CD8-positive, alpha-beta memory T cell (primary cell): ENCODE results near the gene RTN4R. TPM values are rescaled to one million over a fixed set of nuclear protein-coding genes. Genes with fewer than 3 reads are reported as not detected.
"Not testable (repeated sequence)": the region's sequence is repeated elsewhere in the genome, so short reads cannot be mapped to it uniquely, and the experiment has no call there.

Experiments
- CTCF ChIA-PET: fragments of 350-600 bp; sonication (Branson Sonifier 250); formaldehyde crosslinking; loops from one replicate; lab custom pipeline; 2021; ENCODE audit warnings: antibody characterized with exemption; lab: Charles Lee
- POLR2A ChIA-PET: fragments of 350-600 bp; sonication (Branson Sonifier 250); formaldehyde crosslinking; loops from one replicate; lab custom pipeline; 2021; ENCODE audit warnings: antibody characterized with exemption; lab: Charles Lee
- DNase-seq, 5 donors: peaks; one replicate each; pipeline versions ENCODE4 v3.0.0 to v3.0.0-alpha.2; 2020 to 2022; ENCODE audit warnings: mixed read lengths in 1 of 5
- H3K27ac ChIP-seq: one replicate; pipeline ENCODE4 v1.7.0; 2013; ENCODE audit warnings: low read depth, mild to moderate bottlenecking, low read length, moderate library complexity
- H3K27me3 ChIP-seq: 2 replicates; pipeline ENCODE4 v1.7.0; 2013; ENCODE audit warnings: low read length, mild to moderate bottlenecking; ENCODE audit not compliant: insufficient read depth, poor library complexity, severe bottlenecking
- H3K36me3 ChIP-seq: 2 replicates; pipeline ENCODE4 v1.7.0; 2013; ENCODE audit warnings: mild to moderate bottlenecking, low read length, moderate library complexity; ENCODE audit not compliant: insufficient read depth
- H3K4me1 ChIP-seq: 2 replicates; pipeline ENCODE4 v1.7.0; 2013; ENCODE audit warnings: mild to moderate bottlenecking, low read length, moderate library complexity; ENCODE audit not compliant: insufficient read depth
- H3K4me3 ChIP-seq: 2 replicates; pipeline ENCODE4 v1.7.0; 2013; ENCODE audit warnings: mild to moderate bottlenecking, low read length
- H3K9me3 ChIP-seq: 2 replicates; pipeline ENCODE4 v1.7.0; 2013; ENCODE audit warnings: mild to moderate bottlenecking, low read length
- H3K27ac Mint-ChIP-seq, 8 donors: one replicate each; pipeline ENCODE4 v1.8.0; 2020 to 2021; ENCODE audit warnings: mixed read lengths in 8 of 8, mild to moderate bottlenecking in 6 of 8, inconsistent platforms in 3 of 8, moderate library complexity in 3 of 8
- H3K27me3 Mint-ChIP-seq, 2 donors: one replicate each; pipeline ENCODE4 v1.8.0; 2020 to 2021; ENCODE audit warnings: mixed read lengths in 2 of 2, mild to moderate bottlenecking in 1 of 2, moderate library complexity in 1 of 2
- H3K36me3 Mint-ChIP-seq, 3 donors: one replicate each; pipeline ENCODE4 v1.8.0; 2020 to 2021; ENCODE audit warnings: mixed read lengths in 3 of 3, inconsistent platforms in 1 of 3, mild to moderate bottlenecking in 1 of 3
- H3K4me1 Mint-ChIP-seq, 3 donors: one replicate each; pipeline ENCODE4 v1.8.0; 2020 to 2021; ENCODE audit warnings: mixed read lengths in 3 of 3, inconsistent platforms in 1 of 3, mild to moderate bottlenecking in 1 of 3
- H3K4me3 Mint-ChIP-seq, 7 donors: one replicate each; pipeline ENCODE4 v1.8.0; 2020 to 2021; ENCODE audit warnings: mixed read lengths in 7 of 7, mild to moderate bottlenecking in 6 of 7, moderate library complexity in 4 of 7, inconsistent platforms in 2 of 7
- H3K9me3 Mint-ChIP-seq, 5 donors: one replicate each; pipeline ENCODE4 v1.8.0; 2020 to 2022; ENCODE audit warnings: mixed read lengths in 5 of 5, mild to moderate bottlenecking in 3 of 5, moderate library complexity in 2 of 5, inconsistent platforms in 1 of 5
- polyA plus RNA-seq: library from polyadenylated mRNA; unstranded; fragments of 300-500 nt; fragmentation: Illumina TruSeq; gene quantifications from one replicate; pipeline ENCODE4 v1.2.3, GENCODE V29; 2021
- total RNA-seq, 2 experiments: library from RNA; stranded (reverse); gene quantifications; one replicate each; pipeline ENCODE4 v1.2.3, GENCODE V29; 2021

Gene RTN4R
- total and polyA plus RNA-seq, 3 experiments from 2014 or later = 1.8 to 6.0 (median 2.7) TPM

- H3K9me3 Mint-ChIP-seq, H3K4me1 Mint-ChIP-seq, H3K4me3 ChIP-seq, H3K9me3 ChIP-seq, H3K27ac ChIP-seq, H3K27me3 Mint-ChIP-seq, H3K36me3 Mint-ChIP-seq, H3K27me3 ChIP-seq, H3K36me3 ChIP-seq, CTCF ChIA-PET, H3K4me1 ChIP-seq: not testable (repeated sequence)
- Mint-ChIP-seq H3K4me3 (peak overlapping the region in 4 of 7 donors; percentile 8 to 74 (median 46)), H3K27ac (peak overlapping the region in 1 of 8 donors; percentile 27)
- POLR2A ChIA-PET = interaction anchor here (0.6 kb wide), 1 partner anchor 11 kb away, joined by 3 read pairs; no protein-coding TSS in a partner anchor
- DNase-seq = peak in 1 of 5 donors; percentile 42
Observed at GRCh38 chr22:20306646-20307447, 38.7 kb upstream of the RTN4R start.

GRCh38 chr22:20305894-20306645 lies 38.0 kb upstream of the RTN4R start:
- Mint-ChIP-seq H3K9me3 (no peaks in the 10 kb centered on the region), H3K27ac (peak overlapping the region in 1 of 8 donors; percentile 12), H3K36me3 (no peaks in the 10 kb centered on the region), H3K4me1 (peaks cover 0 to 3% (median 0%) of the 10 kb centered on the region in 3 donors), H3K27me3 (peaks cover 1 to 4% of the 10 kb centered on the region in 2 donors), H3K4me3 (no peak overlapping the region)
- Histone ChIP-seq H3K36me3 (no peaks in the 10 kb centered on the region), H3K27ac (no peak overlapping the region), H3K4me3 (no peak overlapping the region), H3K27me3 (no peaks in the 10 kb centered on the region), H3K9me3 (no peaks in the 10 kb centered on the region), H3K4me1 (no peaks in the 10 kb centered on the region)
- ChIA-PET CTCF (no interaction called here), POLR2A (no interaction called here)
- DNase-seq = peak in 1 of 5 donors; percentile 39

DNA sequence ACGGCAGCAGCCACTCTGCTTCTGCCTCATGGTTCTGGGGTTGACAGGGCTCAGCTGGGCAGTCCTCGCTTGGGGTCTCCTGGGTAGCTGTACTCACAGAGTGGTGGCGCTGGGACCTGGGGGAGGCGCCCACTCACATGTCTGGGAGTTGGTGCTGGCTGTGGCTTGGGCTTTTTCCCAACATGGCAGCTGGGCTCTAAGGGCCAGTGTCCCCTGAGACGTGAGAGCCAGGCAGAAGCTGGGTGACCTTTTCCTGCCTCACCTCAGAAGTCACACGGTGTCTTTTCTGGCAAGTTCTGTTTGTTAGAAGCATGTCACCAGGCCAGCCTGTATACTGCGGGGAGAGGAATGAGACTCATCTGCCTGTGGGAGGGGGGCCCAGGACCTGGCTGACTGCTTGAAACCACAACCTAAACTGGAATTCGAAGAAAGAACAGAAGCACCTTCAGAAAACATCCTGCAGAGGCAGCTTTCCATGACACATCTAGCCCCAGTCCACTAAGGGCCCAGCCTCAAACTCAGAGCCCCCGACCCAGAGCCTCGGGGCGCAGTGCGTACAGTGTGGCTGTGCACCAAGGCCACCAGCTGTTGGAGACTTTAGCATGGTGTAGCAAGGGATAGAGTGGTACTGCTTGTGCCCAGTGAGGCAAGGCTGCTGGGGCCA lies 37.2 kb upstream of the RTN4R start:
- POLR2A ChIA-PET, H3K36me3 Mint-ChIP-seq, DNase-seq, CTCF ChIA-PET, H3K4me1 Mint-ChIP-seq, H3K9me3 Mint-ChIP-seq, H3K4me3 ChIP-seq, H3K27ac Mint-ChIP-seq, H3K27me3 ChIP-seq, H3K4me3 Mint-ChIP-seq, H3K27ac ChIP-seq, H3K36me3 ChIP-seq, H3K9me3 ChIP-seq, H3K4me1 ChIP-seq, H3K27me3 Mint-ChIP-seq: not testable (repeated sequence)

DNA sequence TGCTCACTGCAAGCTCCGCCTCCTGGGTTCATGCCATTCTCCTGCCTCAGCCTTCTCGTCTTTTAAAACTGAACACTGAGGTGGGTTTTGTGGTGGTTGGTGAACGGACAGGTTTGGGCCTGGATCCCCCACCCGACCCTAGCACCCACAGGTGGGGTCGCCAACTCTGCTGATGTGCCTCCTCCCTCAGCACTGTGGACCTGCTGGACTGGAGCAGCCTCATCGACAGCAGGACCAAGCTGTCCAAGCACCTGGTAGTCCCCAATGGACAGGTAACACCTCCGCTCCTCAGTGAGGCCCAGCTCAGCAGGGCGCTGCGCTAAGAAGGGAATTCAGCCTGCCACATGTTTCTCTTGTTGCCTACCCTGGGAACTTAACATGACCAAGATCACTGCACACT lies 36.5 kb upstream of the RTN4R start:
- CTCF ChIA-PET = no interaction called here
- H3K4me1 ChIP-seq = peaks cover 6% of the 10 kb centered on the region
- no peak overlapping the region for H3K4me3 ChIP-seq
- H3K9me3 Mint-ChIP-seq = no peaks in the 10 kb centered on the region
- H3K36me3 ChIP-seq = no peaks in the 10 kb centered on the region
- no peak overlapping the region for H3K4me3 Mint-ChIP-seq
- POLR2A ChIA-PET = no interaction called here
- H3K36me3 Mint-ChIP-seq = no peaks in the 10 kb centered on the region
- no peaks in the 10 kb centered on the region for H3K9me3 ChIP-seq
- no peak overlapping the region for H3K27ac ChIP-seq
- no peak for DNase-seq
- H3K4me1 Mint-ChIP-seq = peaks cover 0 to 3% (median 0%) of the 10 kb centered on the region in 3 donors
- no peak overlapping the region for H3K27ac Mint-ChIP-seq
- no peaks in the 10 kb centered on the region for H3K27me3 ChIP-seq
- H3K27me3 Mint-ChIP-seq = peaks cover 1 to 4% of the 10 kb centered on the region in 2 donors

- H3K27me3 Mint-ChIP-seq, POLR2A ChIA-PET, H3K27ac ChIP-seq: not testable (repeated sequence)
Observed at GRCh38 chr22:20303229-20303534, 35.1 kb upstream of the RTN4R start.

DNA sequence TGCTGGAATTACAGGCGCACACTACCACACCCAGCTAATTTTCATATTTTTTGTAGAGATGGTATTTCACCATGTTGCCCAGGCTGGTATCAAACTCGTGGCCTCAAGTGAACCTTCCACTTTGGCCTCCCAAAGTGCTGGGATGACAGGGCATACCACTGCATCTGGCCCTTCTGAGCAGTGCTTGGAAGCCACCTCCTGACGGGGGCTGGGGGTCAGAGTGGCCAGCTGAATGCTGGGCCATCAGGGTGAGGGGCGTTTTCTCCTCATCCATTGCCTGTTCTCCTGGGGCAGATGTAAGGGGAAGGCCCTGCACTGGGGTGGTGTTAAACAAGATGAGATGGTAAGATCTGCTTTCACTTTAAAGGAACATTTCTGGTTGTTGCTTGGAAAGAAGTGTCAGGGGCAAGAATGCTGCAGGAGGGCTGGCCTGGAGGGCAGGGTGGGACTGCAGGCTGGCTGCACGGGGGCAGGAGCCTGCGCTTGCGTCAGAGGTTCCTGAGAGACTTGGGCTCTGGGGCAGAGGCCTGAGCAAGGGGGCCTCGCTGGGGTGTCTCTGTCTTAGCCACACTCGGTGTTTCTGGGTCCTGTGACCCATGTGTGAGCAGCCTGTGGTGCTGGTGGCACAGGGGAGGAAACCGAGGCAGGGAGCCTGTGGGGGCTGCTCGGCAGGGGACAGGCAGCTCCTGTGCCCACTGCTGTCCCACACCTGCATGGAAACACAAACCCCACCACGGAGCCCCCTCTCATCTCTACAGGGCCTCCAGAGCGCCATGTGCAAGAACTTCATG lies 34.5 kb upstream of the RTN4R start:
- no peaks in the 10 kb centered on the region for H3K9me3 Mint-ChIP-seq
- peaks cover 1 to 4% of the 10 kb centered on the region in 2 donors for H3K27me3 Mint-ChIP-seq
- CTCF ChIA-PET = interaction anchor here (1.3 kb wide), 1 partner anchor 14 kb away, joined by 3 read pairs; no protein-coding TSS in a partner anchor
- Histone ChIP-seq H3K36me3 (no peaks in the 10 kb centered on the region), H3K4me3 (no peak overlapping the region), H3K9me3 (no peaks in the 10 kb centered on the region), H3K4me1 (peaks cover 6% of the 10 kb centered on the region), H3K27ac (no peak overlapping the region), H3K27me3 (no peaks in the 10 kb centered on the region)
- DNase-seq = no peak
- no peaks in the 10 kb centered on the region for H3K36me3 Mint-ChIP-seq
- POLR2A ChIA-PET = no interaction called here
- H3K27ac Mint-ChIP-seq = no peak overlapping the region
- H3K4me1 Mint-ChIP-seq = peaks cover 0 to 9% (median 2%) of the 10 kb centered on the region in 3 donors
- no peak overlapping the region for H3K4me3 Mint-ChIP-seq

More at GRCh38 chr22:20303229-20303534, 35.1 kb upstream of the RTN4R start:
- H3K4me3 ChIP-seq, H3K27ac Mint-ChIP-seq, H3K36me3 Mint-ChIP-seq, H3K4me1 ChIP-seq, DNase-seq, H3K9me3 Mint-ChIP-seq, H3K36me3 ChIP-seq, H3K27me3 ChIP-seq, H3K9me3 ChIP-seq, CTCF ChIA-PET, H3K4me1 Mint-ChIP-seq, H3K4me3 Mint-ChIP-seq: not testable (repeated sequence)

DNA sequence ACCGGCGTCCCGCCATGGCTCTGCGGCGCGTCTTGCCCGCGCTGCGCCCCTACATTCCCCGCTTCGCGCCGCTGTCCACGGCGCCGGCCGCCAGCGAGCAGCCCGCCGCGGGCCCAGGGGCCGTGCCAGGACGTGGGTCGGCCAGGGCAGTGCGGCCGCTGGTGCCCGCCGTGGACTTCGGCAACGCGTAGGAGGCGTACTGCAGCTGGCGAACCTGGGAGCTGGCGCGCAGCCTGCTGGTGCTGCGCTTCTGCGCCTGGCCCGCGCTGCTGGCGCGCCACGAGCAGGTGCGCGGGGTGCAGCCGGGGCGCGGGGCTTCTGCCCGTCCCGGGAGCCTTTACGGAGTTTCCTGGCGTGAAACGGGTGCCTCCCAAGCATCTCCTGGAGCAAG lies 31.6 kb upstream of the RTN4R start:
- Histone ChIP-seq H3K4me3 (peak overlapping the region; percentile 61), H3K4me1 (peaks cover 6% of the 10 kb centered on the region), H3K27ac (no peak overlapping the region), H3K27me3 (no peaks in the 10 kb centered on the region), H3K9me3 (no peaks in the 10 kb centered on the region), H3K36me3 (no peaks in the 10 kb centered on the region)
- H3K36me3 Mint-ChIP-seq = no peaks in the 10 kb centered on the region
- no peaks in the 10 kb centered on the region for H3K9me3 Mint-ChIP-seq
- POLR2A ChIA-PET = interaction anchor here (0.5 kb wide), 1 partner anchor 603 kb away, joined by 5 read pairs; no protein-coding TSS in a partner anchor
- peak overlapping the region in 6 of 7 donors; percentile 41 to 81 (median 68) for H3K4me3 Mint-ChIP-seq
- peaks cover 0 to 4% of the 10 kb centered on the region in 2 donors for H3K27me3 Mint-ChIP-seq
- DNase-seq = no peak
- H3K4me1 Mint-ChIP-seq = peaks cover 0 to 9% (median 6%) of the 10 kb centered on the region in 3 donors
- CTCF ChIA-PET = no interaction called here
- H3K27ac Mint-ChIP-seq = peak overlapping the region in 1 of 8 donors; percentile 42
